Thymus (tissue), 11 donors: ENCODE measurements around the gene CDKN2B-AS1. TPM values are rescaled to one million over a fixed set of nuclear protein-coding genes. Genes with fewer than 3 reads are reported as not detected.

Experiments used
- DNase-seq, 9 donors: peaks; one replicate each; pipeline ENCODE4 v3.0.0-alpha.2; 2013; ENCODE audit warnings: low spot score in 9 of 9, low read depth in 6 of 9, missing footprints in 1 of 9
- H3K27ac ChIP-seq, 2 donors: one replicate each; pipeline ENCODE4 v1.5.1; 2013; ENCODE audit warnings: control low read depth in 1 of 2, low read depth in 1 of 2, low read length in 1 of 2, mild to moderate bottlenecking in 1 of 2, moderate library complexity in 1 of 2
- H3K27me3 ChIP-seq, 2 donors: one replicate each; pipeline ENCODE4 v1.5.1; 2013; ENCODE audit warnings: low read length in 1 of 2; ENCODE audit not compliant: control insufficient read depth in 2 of 2, insufficient read depth in 1 of 2
- H3K36me3 ChIP-seq, 2 donors: one replicate each; pipeline ENCODE4 v1.5.1; 2013; ENCODE audit warnings: low read length in 1 of 2, mild to moderate bottlenecking in 1 of 2, moderate library complexity in 1 of 2; ENCODE audit not compliant: control insufficient read depth in 2 of 2, insufficient read depth in 2 of 2
- H3K4me1 ChIP-seq, 2 donors: one replicate each; pipeline ENCODE4 v1.5.1; 2013; ENCODE audit warnings: low read length in 2 of 2; ENCODE audit not compliant: control insufficient read depth in 2 of 2, insufficient read depth in 2 of 2
- H3K4me3 ChIP-seq, 2 donors: one replicate each; pipeline ENCODE4 v1.5.1; 2013; ENCODE audit warnings: low read length in 2 of 2, control low read depth in 1 of 2, mild to moderate bottlenecking in 1 of 2
- H3K9me3 ChIP-seq, 2 donors: one replicate each; pipeline ENCODE4 v1.5.1; 2013; ENCODE audit warnings: low read length in 1 of 2, mild to moderate bottlenecking in 1 of 2; ENCODE audit not compliant: control insufficient read depth in 2 of 2, insufficient read depth in 1 of 2
- WGBS: extraction: QIAGEN DNeasy Blood & Tissue Kit; methylation state at CpG from one replicate; pipeline ENCODE4 v1.1.7; 2013; 5-methylcytosine and 5-hydroxymethylcytosine counted together
- polyA plus RNA-seq: library from polyadenylated mRNA; stranded (reverse); fragments of 200-250 nt; gene quantifications from one replicate; pipeline ENCODE4 v1.2.3, GENCODE V29; 2013
- total RNA-seq: library from RNA; stranded (reverse); fragments of 120-200 nt; gene quantifications from one replicate; pipeline ENCODE4 v1.2.4, GENCODE V29; 2013
- donor health status: healthy.

Gene CDKN2B-AS1
- total and polyA plus RNA-seq, 2 donors, result 0.61 to 1.2 TPM

DNA sequence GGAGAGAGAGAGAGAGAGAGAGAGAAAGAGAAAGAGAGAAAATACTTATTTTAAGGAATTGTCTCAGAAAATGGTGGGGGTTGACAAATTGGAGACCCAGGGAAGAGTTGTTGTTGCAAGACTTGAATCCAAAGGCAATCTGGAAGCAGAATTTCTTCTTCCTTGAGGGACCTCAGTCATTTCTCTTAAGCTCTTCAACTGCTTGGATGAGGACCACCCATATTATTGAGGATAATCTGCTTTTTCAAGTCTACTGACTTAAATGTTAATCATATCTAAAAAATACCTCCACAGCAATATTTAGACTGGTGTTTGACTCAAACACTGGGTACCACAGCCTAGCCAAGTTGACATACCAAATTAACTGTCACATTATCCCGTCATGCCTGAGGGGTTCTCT lies 2.9 kb downstream of the CDKN2B-AS1 start:
- WGBS, result 66% methylated on average over 1 of the region's 1 CpG
- H3K4me1 ChIP-seq, result peaks cover 18 to 20% of the 10 kb centered on the region in 2 donors
- no peaks in the 10 kb centered on the region for H3K9me3 ChIP-seq
- H3K27ac ChIP-seq, result no peak overlapping the region
- H3K4me3 ChIP-seq, result no peak overlapping the region
- no peak for DNase-seq
- H3K27me3 ChIP-seq, result peaks cover 27 to 77% of the 10 kb centered on the region in 2 donors
- no peaks in the 10 kb centered on the region for H3K36me3 ChIP-seq

DNA sequence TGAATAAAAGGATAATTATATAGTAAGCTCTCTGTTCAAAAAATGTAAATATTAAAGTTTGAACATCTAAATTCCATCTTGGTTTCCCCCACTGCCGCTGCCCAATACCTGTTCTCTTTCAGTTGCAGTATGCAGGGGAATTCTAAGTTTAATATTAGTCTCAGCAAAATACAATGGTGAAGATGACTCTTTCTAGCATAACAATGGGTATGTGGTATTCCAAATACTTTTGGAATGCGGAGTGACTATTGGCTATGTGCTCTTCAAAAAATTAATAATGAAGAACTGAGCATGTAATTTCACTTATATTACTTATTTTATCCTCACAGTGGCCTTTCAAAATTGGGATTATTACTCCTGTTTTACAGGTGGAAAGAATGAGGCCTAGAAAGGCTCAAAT lies 3.4 kb downstream of the CDKN2B-AS1 start:
- Histone ChIP-seq H3K27ac (no peak overlapping the region), H3K4me1 (peaks cover 18 to 20% of the 10 kb centered on the region in 2 donors), H3K9me3 (no peaks in the 10 kb centered on the region), H3K4me3 (no peak overlapping the region), H3K36me3 (no peaks in the 10 kb centered on the region), H3K27me3 (peaks cover 27 to 78% of the 10 kb centered on the region in 2 donors)
- 72% methylated on average over 2 of the region's 2 CpGs for WGBS
- DNase-seq, result no peak

DNA sequence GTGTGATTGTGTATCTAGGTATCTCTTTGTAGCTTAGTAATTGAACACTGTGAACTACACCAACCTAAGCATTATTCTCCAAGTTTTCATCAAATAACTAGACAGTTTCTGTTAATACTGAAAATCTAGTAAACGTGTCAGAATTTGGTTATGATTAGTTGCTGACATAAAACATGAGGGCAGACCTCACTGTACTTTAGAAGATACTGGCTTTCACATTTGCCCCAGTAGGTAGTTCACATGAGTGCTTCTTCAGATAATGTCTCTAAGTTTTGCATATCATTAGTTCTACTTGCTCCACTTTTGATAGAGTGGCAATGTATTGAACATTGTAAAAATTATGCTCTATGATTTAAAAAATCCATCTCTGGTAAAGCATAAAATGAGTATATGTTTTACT lies 7.4 kb downstream of the CDKN2B-AS1 start:
- no peaks in the 10 kb centered on the region for H3K9me3 ChIP-seq
- H3K4me1 ChIP-seq, result peaks cover 0 to 2% of the 10 kb centered on the region in 2 donors
- no peaks in the 10 kb centered on the region for H3K36me3 ChIP-seq
- DNase-seq, result no peak
- H3K27me3 ChIP-seq, result peaks cover 33 to 79% of the 10 kb centered on the region in 2 donors
- no peak overlapping the region for H3K4me3 ChIP-seq
- WGBS, result 31% methylated on average over 1 of the region's 1 CpG
- no peak overlapping the region for H3K27ac ChIP-seq

DNA sequence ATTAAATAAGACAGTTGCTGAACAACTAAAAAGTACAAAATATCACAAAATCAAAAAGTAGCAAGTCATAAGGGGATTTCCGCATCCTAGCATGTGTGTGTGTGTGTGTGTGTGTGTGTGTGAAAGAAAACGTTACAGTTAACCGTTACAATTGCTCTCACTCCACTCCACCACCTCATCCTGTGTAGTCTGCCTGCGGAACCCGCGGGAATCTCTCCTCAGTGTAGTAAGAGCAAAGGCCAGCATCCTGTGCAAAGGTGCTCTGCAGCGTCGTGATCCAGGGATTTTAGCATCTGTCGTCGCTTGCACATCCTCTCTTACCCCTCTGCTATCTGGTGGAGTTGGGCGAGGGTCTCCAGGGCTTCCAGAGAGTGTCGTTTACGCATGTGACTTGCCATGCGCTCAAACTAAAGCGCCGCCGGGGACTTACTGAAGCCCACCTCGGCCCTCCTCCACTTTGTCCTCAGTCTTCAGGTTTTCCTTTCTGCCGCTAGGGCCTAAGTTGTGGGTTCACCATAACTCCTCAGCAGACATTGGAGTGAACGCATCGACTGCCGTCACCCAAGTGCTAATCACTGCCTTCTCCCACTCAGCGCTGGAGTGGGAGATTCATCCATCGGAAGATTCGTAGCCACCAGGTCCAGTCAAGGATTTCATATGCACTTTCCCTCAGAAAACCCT lies 10.6 kb downstream of the CDKN2B-AS1 start:
- Histone ChIP-seq H3K27ac (no peak overlapping the region), H3K4me3 (no peak overlapping the region), H3K36me3 (no peaks in the 10 kb centered on the region), H3K27me3 (peaks cover 47 to 89% of the 10 kb centered on the region in 2 donors), H3K4me1 (peaks cover 2 to 11% of the 10 kb centered on the region in 2 donors), H3K9me3 (no peaks in the 10 kb centered on the region)
- 5% methylated on average over 25 of the region's 25 CpGs for WGBS
- peak in 1 of 9 donors; percentile 19 for DNase-seq

DNA sequence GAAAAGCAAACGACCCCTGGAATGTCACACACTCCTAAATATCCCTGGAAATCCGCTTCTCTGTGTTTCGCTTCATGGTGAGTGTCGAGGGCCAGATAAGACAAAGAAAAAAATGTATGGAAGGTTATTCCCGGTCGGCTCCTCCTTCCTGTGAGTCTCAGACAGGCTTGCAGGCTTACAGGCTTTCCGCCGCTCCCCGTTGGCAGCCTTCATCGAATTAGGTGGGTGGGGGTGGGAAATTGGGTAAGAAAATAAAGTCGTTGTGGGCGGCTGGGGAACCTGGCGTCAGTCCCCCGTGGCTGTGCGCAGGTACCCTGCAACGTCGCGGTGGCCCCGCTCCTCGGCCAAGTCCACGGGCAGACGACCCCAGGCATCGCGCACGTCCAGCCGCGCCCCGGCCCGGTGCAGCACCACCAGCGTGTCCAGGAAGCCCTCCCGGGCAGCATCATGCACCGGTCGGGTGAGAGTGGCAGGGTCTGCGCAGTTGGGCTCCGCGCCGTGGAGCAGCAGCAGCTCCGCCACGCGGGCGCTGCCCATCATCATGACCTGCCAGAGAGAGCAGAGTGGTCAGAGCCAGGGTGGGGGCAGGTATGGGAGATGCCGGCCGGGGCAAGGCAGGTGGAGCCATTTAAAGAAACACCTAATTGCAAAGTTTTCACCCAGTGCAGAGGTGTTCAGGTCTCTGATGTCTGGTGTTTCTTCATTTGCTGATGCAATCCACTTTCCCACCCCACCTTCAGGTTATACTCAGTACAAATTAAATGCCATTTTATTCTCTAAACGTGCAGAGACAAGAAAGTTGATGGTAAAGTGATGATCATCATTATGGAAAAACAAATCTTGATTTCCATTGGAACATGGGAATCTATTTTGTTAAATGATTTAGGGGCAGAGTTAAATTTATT lies 11.4 kb downstream of the CDKN2B-AS1 start:
- Histone ChIP-seq H3K27me3 (peaks cover 50 to 90% of the 10 kb centered on the region in 2 donors), H3K27ac (no peak overlapping the region), H3K4me1 (peaks cover 2 to 11% of the 10 kb centered on the region in 2 donors), H3K9me3 (no peaks in the 10 kb centered on the region), H3K4me3 (no peak overlapping the region), H3K36me3 (no peaks in the 10 kb centered on the region)
- no peak for DNase-seq
- 9% methylated on average over 44 of the region's 44 CpGs for WGBS

DNA sequence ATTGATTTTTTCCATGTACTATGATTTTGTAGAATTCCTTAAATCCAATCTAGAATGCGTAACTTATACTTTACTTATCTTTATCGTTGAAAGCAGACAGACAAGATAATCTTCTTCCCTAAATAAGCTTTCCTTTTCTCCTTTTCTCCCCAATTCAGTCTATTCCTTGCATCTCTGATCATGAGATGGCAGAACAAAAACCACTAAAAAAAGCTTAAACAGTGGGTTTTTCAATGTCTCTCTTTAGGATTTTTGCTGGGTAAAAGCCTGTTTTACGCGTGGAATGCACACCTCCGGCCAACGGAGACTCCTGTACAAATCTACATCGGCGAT lies 13.8 kb downstream of the CDKN2B-AS1 start:
- H3K27ac ChIP-seq, result no peak overlapping the region
- H3K4me1 ChIP-seq, result peaks cover 2 to 11% of the 10 kb centered on the region in 2 donors
- H3K9me3 ChIP-seq, result no peaks in the 10 kb centered on the region
- H3K27me3 ChIP-seq, result peaks cover 52 to 83% of the 10 kb centered on the region in 2 donors
- no peak for DNase-seq
- WGBS, result 5% methylated on average over 8 of the region's 8 CpGs
- H3K4me3 ChIP-seq, result peak overlapping the region in 1 of 2 donors; percentile 39
- H3K36me3 ChIP-seq, result no peaks in the 10 kb centered on the region

DNA sequence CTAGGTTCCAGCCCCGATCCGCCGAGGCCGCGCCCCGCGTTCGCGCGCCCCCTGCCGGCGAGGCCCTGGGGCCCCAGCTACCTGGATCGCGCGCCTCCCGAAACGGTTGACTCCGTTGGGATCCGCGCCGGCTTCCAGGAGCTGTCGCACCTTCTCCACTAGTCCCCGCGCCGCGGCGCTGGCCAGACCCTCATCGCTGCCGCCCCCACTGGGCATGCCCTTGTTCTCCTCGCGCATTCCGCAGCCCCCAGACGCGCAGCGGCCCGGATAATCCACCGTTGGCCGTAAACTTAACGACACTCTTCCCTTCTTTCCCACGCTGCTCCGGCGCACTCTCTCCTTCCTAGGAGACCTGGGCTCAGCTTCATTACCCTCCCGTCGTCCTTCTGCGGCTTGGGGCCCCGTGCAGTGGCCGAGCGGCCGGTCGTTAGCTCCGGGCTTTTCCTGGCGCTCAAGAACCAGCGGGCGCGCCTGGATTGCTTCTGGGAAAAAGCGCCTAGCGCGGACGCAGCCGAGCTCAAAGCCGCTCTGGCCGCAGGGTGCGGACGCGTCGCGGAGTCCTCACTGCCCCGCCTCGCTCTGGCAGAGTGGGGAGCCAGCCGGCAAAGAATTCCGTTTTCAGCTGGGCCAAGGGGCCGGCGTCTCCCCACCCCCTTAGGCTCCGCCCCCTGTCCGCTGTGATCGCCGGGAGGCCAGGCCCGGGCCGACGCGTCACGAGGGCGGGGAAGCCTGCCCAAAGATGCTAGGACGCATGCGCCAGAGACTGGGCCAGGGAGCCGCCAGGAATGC lies 14.3 kb downstream of the CDKN2B-AS1 start, which contains the start of gene CDKN2B:
Gene CDKN2B, minus strand, starts transcription at position 589 of the 789 bp plus-strand sequence. Its CDS starts 352 bp downstream, at position 237.
- Histone ChIP-seq H3K27ac (no peak within 1 kb of the TSS), H3K27me3 (peaks cover 49 to 78% of the 10 kb centered on the region in 2 donors), H3K9me3 (no peaks in the 10 kb centered on the region), H3K4me3 (peak within 1 kb of the TSS; percentile 39 to 45), H3K36me3 (no peaks in the 10 kb centered on the region), H3K4me1 (peaks cover 2 to 11% of the 10 kb centered on the region in 2 donors)
- peak in 3 of 9 donors; percentile 36 to 61 (median 57) for DNase-seq
- WGBS, result 3% methylated on average over 86 of the region's 86 CpGs

DNA sequence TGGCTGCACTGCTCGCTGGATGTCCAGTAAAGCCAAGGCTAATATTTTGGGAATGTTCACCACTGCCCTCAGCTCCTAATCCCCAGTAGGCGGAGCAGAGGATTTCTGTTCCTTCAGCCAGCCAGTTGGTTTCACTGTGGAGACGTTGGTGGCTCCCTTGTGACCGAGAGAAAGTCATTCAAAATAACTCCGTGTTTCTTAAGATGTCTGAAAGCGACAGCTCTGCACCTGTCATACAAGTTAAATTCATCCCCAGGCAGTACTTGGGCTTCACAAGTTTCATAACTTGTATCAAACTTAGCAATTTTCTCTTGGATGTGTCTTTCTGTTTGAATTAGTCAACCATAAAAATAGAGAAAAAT lies 14.9 kb downstream of the CDKN2B-AS1 start:
- H3K4me3 ChIP-seq, result no peak overlapping the region
- WGBS, result 13% methylated on average over 6 of the region's 6 CpGs
- DNase-seq, result no peak
- no peak overlapping the region for H3K27ac ChIP-seq
- no peaks in the 10 kb centered on the region for H3K9me3 ChIP-seq
- no peaks in the 10 kb centered on the region for H3K36me3 ChIP-seq
- H3K27me3 ChIP-seq, result peaks cover 49 to 72% of the 10 kb centered on the region in 2 donors
- H3K4me1 ChIP-seq, result peaks cover 2 to 11% of the 10 kb centered on the region in 2 donors
